ENCODE data around the gene APOBEC4.

APOBEC4 gene

DNA sequence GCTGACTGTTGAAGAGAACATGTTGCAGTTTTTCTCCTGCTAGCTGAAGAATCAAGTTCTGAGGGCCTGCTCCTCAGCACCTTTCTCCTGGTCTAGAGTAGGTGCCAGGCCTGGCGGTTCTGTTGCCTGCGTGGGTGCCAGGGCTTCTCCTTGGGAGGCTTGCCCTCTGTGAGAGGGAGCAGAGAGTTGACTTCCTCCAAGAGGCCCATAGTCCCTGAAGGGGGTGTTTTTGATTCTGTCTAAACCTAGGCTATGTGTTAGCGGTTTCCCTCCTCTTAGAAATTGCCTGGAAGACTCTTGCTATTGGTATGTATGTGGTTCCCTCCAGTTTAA lies 312 bp upstream of the APOBEC4 start:
- H3K4me3 Mint-ChIP-seq = no peak overlapping the region
- H3K4me1 Mint-ChIP-seq = peaks cover 30% of the 10 kb centered on the region

DNA sequence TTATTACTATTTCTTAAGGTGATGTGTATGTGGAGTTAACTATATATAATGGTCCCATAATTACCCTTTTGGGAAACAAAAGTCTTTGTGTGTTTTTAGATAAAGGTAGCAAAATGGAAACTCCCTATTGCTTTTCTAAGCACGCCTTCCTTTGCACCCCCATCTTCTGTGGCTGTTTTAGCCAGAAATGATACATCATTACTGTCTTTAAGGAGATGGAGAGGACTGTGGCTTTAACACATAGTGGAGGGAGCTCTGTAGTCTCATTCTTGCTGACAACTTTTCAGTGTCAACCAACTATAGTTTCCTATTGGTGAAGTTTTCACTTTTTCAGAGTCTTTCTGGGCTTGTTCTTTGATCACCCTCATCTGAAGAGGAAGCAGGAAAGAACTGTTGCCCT lies 1.0 kb downstream of the APOBEC4 start:
- Mint-ChIP-seq H3K4me1 (peaks cover 30% of the 10 kb centered on the region), H3K27me3 (no peaks in the 10 kb centered on the region), H3K4me3 (no peak overlapping the region), H3K9me3 (no peaks in the 10 kb centered on the region), H3K27ac (peak overlapping the region; percentile 58), H3K36me3 (ENCODE audit: low read depth) (no peaks in the 10 kb centered on the region)
- peak; percentile 92 for ATAC-seq
- no peak for DNase-seq

More for the DNA sequence above, 312 bp upstream of the APOBEC4 start:
- Mint-ChIP-seq H3K27me3 (no peaks in the 10 kb centered on the region), H3K27ac (no peak overlapping the region), H3K9me3 (no peaks in the 10 kb centered on the region), H3K36me3 (ENCODE audit: low read depth) (no peaks in the 10 kb centered on the region)
- ATAC-seq (no peak), DNase-seq (no peak)

DNA sequence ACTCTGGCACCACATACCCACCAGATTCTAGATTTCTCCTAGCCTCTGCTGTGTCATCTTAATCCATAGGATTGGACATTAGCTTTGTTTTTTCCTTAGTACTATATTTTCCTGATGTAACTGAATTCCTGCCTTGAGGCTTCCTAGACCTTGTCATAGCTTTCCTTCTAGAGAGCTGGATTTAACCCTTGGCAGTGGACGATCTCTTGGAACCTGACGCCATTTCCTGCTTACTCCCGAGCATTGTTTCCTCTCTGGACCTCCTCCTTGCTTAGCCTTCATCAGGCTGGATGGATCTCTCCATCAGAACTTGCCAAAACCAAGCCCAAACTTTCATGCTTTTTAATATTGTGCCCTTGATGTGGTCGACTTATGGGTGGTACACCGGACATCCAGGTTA lies 1.5 kb downstream of the APOBEC4 start:
- Mint-ChIP-seq H3K27me3 (no peaks in the 10 kb centered on the region), H3K4me1 (peaks cover 30% of the 10 kb centered on the region), H3K36me3 (ENCODE audit: low read depth) (no peaks in the 10 kb centered on the region), H3K9me3 (no peaks in the 10 kb centered on the region), H3K4me3 (no peak overlapping the region), H3K27ac (peak overlapping the region; percentile 58)
- DNase-seq = no peak
- no peak for ATAC-seq

DNA sequence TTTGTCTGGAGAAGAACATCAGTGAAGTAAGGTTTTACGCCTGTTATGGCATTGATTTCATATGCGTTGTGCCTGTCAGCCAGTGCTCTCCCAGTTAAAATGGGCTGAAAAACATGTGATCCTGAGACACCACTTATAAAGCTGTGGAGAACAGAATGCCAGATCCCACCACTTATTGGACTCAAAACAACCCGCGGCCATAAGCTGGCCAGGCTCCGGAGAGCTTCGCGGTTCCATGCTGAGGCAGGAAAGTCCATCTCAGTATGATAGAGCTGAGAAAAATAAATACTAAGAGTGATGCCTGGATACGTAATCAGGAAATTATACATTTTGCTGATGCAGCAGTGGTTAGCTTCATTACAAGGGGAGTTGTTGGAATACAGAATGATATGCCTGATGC lies 5.1 kb downstream of the APOBEC4 start:
- Mint-ChIP-seq H3K27me3 (no peaks in the 10 kb centered on the region), H3K27ac (no peak overlapping the region), H3K4me1 (peaks cover 18% of the 10 kb centered on the region), H3K4me3 (no peak overlapping the region), H3K9me3 (no peaks in the 10 kb centered on the region), H3K36me3 (ENCODE audit: low read depth) (no peaks in the 10 kb centered on the region)
- ATAC-seq = no peak
- DNase-seq = no peak

DNA sequence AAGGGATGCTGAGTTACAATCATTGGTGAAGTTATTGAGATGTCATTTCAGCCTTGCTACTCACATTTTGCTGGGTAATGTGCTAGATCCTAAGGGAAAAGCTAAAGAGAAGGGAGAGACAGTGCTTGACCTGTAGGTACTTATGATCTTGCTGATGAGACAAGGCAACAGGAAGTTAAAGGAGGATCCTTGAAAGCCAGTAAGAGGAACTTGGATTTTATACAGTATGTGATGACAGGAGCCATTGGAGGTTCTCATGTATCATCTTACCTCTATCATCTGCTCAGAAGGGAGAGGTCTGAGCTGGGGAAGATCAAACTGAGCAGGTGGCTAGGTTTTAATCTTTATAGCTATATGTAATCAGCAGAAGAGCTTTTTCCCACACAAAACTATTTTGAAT lies 6.3 kb downstream of the APOBEC4 start:
- DNase-seq = no peak
- Mint-ChIP-seq H3K27me3 (no peaks in the 10 kb centered on the region), H3K36me3 (ENCODE audit: low read depth) (no peaks in the 10 kb centered on the region), H3K4me3 (no peak overlapping the region), H3K4me1 (peaks cover 6% of the 10 kb centered on the region), H3K9me3 (no peaks in the 10 kb centered on the region), H3K27ac (no peak overlapping the region)
- no peak for ATAC-seq

DNA sequence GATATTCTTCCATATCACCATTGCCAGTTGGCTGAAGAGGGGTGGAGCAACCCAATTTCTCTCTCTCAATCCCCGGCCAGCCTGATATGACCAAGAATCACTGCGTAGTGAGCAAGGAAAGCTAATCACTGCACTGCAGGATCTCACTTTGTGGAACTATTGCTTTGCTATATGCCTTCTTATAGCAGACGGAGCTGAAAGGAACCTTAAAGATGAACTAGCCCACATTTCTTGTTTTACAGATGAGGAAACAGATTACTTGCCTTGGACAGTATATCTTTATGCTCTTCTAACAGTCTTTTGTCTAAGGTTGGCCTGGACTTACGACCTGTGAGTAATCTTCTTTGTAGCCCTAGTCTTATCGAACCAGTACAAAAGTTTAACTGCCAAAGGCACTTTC lies 7.6 kb downstream of the APOBEC4 start:
- H3K27ac Mint-ChIP-seq = no peak overlapping the region
- H3K36me3 Mint-ChIP-seq (ENCODE audit: low read depth) = no peaks in the 10 kb centered on the region
- H3K4me1 Mint-ChIP-seq = no peaks in the 10 kb centered on the region
- no peaks in the 10 kb centered on the region for H3K27me3 Mint-ChIP-seq
- H3K9me3 Mint-ChIP-seq = no peaks in the 10 kb centered on the region
- H3K4me3 Mint-ChIP-seq = no peak overlapping the region
- ATAC-seq (no peak), DNase-seq (no peak)

DNA sequence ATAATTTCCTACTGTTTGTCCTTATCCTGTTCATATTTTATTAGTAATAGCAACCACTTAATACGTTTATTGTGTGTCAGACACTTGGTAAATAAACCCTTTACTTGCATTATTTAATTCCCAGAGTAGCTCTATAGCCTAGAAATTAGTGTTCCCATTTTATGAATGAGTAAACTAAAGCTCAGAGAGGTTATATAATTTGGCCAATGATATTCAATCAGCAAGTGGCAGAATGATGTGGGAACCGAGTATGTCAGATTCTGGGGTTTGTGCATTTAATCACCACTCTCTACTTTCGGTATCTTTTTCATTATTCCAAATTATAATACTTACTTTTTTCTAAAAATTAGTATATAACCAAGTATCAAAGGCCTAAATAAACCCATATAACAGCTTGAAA lies 10.9 kb downstream of the APOBEC4 start:
- ATAC-seq = no peak
- DNase-seq = no peak
- H3K9me3 Mint-ChIP-seq = no peaks in the 10 kb centered on the region
- no peaks in the 10 kb centered on the region for H3K4me1 Mint-ChIP-seq
- H3K4me3 Mint-ChIP-seq = no peak overlapping the region
- no peak overlapping the region for H3K27ac Mint-ChIP-seq
- peaks cover 1% of the 10 kb centered on the region for H3K27me3 Mint-ChIP-seq
- no peaks in the 10 kb centered on the region for H3K36me3 Mint-ChIP-seq (ENCODE audit: low read depth)

DNA sequence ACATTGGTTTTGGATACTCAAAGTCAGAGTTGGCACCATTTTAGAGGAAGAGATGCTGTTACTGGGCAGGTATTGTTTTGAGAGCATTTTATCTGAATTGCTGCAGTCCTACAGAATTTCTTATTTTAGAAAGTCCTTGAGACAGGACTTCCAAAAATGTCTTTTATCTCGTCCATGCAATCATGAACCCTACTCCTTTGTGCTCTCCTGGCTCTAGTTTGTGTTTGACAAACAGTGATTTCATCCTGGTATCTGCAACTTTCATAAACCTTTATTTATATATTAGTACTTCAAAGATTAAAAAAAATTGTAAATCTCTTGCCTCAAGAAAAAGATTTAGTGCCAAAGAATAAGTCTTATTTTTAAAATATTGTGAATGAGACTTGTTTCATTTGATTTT lies 12.9 kb downstream of the APOBEC4 start:
- Mint-ChIP-seq H3K4me1 (peaks cover 9% of the 10 kb centered on the region), H3K27me3 (peaks cover 12% of the 10 kb centered on the region), H3K4me3 (no peak overlapping the region), H3K27ac (no peak overlapping the region), H3K36me3 (ENCODE audit: low read depth) (no peaks in the 10 kb centered on the region), H3K9me3 (no peaks in the 10 kb centered on the region)
- ATAC-seq (no peak), DNase-seq (no peak)

DNA sequence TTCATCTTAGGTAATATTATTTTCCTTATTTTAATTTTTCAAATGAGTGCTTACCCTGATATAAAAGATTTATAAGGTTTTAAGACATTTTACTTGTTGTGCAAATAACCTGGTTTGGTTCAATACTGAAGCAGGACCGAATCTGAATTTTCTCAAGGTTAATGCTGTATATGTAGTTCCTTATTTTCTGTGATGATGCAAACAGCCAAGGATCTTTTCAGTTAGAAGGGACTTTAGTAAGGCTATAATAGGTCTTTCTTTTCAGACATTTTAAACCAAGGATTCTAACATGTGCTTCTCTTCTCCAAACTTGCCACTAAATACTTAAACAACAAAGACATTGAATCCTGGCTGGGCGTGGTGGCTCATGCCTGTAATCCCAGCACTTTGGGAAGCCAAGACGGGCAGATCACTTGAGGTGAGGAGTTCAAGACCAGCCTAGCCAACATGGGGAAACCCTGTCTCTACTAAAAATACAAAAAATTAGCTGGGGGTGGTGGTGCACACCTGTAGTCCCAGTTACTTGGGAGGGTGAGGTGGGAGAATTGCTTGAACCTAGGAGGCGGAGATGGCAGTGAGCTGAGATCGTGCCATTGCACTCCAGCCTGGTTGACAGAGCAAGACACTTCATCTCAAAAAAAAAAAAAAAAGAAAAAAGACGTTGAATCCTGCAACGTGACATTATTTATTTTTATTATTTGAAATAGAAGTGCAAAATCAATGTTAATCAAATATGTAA lies 14.3 kb downstream of the APOBEC4 start:
- Mint-ChIP-seq H3K4me3 (no peak overlapping the region), H3K9me3 (no peaks in the 10 kb centered on the region), H3K36me3 (ENCODE audit: low read depth) (no peaks in the 10 kb centered on the region)

DNA sequence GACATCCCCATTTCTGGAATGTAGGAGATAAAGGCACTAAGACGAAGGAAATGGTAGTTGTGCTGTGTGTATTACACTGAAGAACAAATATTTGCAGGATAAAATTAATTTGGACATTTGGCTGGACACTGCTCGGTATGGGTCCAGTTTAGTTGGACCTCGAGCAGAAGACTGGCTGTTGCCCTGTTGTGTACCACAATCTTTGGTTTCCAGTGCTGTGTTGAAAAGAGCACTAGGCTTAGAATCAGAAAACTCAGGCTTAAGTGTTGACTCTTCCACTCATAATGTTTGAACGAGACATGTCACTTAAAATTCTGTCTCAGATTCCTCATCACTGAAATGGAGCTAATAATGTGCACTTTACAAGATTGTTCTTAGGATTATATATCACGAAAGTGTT lies 16.3 kb downstream of the APOBEC4 start:
- DNase-seq (no peak), ATAC-seq (no peak)
- Mint-ChIP-seq H3K4me3 (peak overlapping the region; percentile 99), H3K9me3 (no peaks in the 10 kb centered on the region), H3K27me3 (peaks cover 12% of the 10 kb centered on the region), H3K36me3 (ENCODE audit: low read depth) (peaks cover 8% of the 10 kb centered on the region), H3K4me1 (peaks cover 26% of the 10 kb centered on the region), H3K27ac (no peak overlapping the region)

More for the DNA sequence above, 14.3 kb downstream of the APOBEC4 start:
- ATAC-seq (no peak), DNase-seq (no peak)
- Mint-ChIP-seq H3K4me1 (peaks cover 9% of the 10 kb centered on the region), H3K27ac (no peak overlapping the region), H3K27me3 (peaks cover 12% of the 10 kb centered on the region)

DNA sequence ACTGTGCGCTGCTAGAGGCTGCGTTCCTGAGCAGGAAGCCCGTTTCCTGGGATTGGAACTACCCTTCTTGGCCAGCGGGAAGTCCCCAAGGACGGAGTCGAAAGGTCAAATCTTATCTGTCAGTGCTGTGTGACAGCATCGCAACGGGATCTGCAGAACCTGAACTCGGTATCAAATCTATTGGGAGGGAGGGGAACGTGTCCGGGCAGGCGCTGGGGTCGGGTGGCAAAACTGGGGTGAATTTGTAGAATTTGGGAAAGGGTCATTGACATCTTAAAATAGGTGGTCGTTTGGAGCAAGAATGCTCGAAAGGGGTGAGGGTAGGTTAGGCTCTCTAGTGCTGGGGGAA lies 16.8 kb downstream of the APOBEC4 start:
- H3K27ac Mint-ChIP-seq = peak overlapping the region; percentile 99
- ATAC-seq = no peak
- no peaks in the 10 kb centered on the region for H3K9me3 Mint-ChIP-seq
- H3K4me3 Mint-ChIP-seq = peak overlapping the region; percentile 99
- peaks cover 12% of the 10 kb centered on the region for H3K27me3 Mint-ChIP-seq
- peaks cover 10% of the 10 kb centered on the region for H3K36me3 Mint-ChIP-seq (ENCODE audit: low read depth)
- no peak for DNase-seq
- H3K4me1 Mint-ChIP-seq = peaks cover 30% of the 10 kb centered on the region

DNA sequence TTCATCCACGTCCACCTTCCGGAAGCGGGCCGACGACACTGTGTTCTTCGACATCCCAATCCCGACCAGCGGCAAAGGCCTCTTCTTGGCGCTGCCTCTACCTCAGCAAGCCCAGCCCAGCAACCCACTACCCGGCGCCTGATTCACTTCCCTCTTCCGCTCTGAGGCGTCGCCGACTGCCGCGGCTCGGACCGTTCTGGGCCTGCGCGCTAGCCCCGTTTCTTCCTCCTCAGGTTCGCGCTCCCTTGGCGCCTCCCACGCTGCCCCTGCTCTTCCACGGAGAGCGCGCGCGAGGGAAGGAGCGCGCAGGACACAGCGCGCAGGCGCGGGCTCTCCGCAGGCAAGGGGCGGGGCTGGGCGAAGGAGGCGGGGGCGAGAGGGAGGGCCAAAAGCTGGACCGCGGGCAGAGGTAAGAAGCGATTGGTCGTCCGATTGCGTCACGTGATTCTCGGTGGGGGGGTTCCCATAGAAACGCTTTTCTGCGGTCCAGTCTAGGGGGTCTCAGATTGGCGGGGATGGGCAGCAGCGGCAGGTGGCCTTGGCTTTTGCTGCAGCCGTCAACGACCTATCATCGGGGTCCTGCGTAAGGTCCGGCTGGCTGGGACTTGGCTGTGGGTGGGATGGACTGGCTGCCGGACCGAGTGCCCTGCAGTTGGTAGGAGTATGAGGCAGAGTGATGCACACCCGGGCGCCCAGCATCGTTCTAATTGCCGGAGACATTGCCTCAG lies 17.3 kb downstream of the APOBEC4 start, which contains the start of gene ARPC5:
ARPC5 (minus strand) TSS at position 178 of the 728 bp plus-strand sequence; CDS start at position 54, 124 bp downstream.
- peaks cover 12% of the 10 kb centered on the region for H3K36me3 Mint-ChIP-seq (ENCODE audit: low read depth)
- DNase-seq = peak; percentile 97
- peaks cover 34% of the 10 kb centered on the region for H3K4me1 Mint-ChIP-seq
- peak within 1 kb of the TSS; percentile 99 for H3K27ac Mint-ChIP-seq
- peaks cover 12% of the 10 kb centered on the region for H3K27me3 Mint-ChIP-seq
- H3K4me3 Mint-ChIP-seq = peak within 1 kb of the TSS; percentile 99
- H3K9me3 Mint-ChIP-seq = no peaks in the 10 kb centered on the region
- ATAC-seq = peak; percentile 93

DNA sequence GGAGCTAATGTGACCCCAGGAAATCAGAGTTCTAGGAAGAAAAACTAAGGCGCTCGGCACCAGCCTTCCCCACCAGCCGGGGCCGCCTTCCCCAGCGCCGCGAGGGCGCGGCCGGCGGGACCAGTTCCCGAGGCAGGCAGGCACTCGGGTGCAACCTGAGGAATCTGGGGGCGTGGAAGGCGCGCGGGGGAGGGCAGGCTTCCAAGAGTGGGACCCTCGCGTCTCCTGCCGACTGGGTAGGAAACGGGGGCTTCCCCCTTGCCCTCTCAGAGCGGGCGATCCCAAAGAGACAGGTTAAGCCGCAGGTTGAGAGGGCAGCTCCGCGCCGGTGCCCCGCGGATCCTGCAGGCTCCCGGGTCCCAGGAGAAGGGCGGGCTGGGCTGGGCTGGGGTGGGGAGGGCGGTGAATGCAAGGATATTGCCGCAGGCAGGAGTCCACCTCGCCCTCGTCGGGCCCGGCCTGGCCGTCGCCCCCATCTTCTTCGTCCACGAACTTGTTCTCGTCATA lies 18.0 kb downstream of the APOBEC4 start:
- Mint-ChIP-seq H3K27ac (peak overlapping the region; percentile 99), H3K4me3 (peak overlapping the region; percentile 99), H3K9me3 (no peaks in the 10 kb centered on the region), H3K4me1 (peaks cover 39% of the 10 kb centered on the region), H3K27me3 (peaks cover 12% of the 10 kb centered on the region), H3K36me3 (ENCODE audit: low read depth) (peaks cover 18% of the 10 kb centered on the region)
- peak; percentile 9 for ATAC-seq
- peak; percentile 35 for DNase-seq

DNA sequence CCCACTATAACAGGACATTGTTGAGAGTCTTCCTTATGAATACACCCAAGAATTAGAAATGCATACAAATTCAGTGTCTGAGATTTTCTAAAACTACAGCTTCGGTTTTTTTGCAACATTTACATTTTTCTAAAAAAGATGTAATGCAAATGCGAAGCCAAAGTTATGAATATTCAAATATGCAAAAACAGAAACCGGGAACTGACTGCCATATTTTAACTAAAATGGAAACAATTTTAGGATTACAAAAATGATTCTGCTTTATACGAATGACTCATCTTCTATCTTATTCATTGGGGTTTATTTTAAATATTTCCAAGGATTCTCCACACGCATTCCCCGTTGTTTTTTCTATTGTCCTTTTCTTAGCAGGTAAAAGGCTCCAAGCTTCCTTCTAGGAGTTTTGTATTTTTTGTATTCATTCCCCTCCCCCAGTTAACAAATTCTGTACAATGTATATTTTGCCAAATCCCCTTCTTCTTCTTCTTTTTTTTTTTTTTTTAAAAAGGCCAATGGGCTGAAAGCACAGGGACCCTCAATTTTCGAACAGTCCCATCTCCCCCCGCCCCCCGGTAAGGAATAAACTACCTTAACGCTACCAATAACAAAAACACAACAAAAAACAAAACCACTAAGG lies 18.6 kb downstream of the APOBEC4 start:
- ATAC-seq (no peak), DNase-seq (no peak)
- Mint-ChIP-seq H3K27ac (peak overlapping the region; percentile 99), H3K36me3 (ENCODE audit: low read depth) (peaks cover 24% of the 10 kb centered on the region), H3K4me3 (peak overlapping the region; percentile 99), H3K27me3 (peaks cover 12% of the 10 kb centered on the region), H3K4me1 (peaks cover 43% of the 10 kb centered on the region), H3K9me3 (no peaks in the 10 kb centered on the region)

Measured in activated naive CD8-positive, alpha-beta T cell treated with anti-CD3 and anti-CD28 coated beads, Interleukin-2, amount 50 U/mL, for 24 hours (primary cell).